Effector CD4-positive, alpha-beta T cell (primary cell): ENCODE data around the gene RNF123.

ENCODE experiments used
- DNase-seq: peaks from one replicate; pipeline ENCODE4 v3.0.0-alpha.2; 2020

RNF123 gene

DNA sequence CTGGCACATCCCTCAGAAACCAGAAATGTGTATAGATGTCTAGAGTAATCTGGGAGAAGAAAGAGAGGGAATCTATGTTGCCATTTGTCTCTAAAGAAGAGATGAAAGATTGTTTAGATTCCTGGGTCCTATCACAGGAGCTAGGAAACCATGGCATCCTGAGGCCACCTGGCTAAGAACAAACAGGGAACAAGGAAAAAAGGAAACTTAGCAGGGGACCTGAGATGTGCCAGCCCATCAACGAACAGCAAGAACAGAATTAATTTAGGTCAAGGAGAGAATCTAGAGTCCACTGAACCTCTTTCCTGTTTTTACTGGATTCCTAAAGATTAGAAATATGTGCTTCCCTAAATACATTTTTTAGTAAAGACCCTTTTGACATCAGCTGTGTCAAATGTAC lies 66.7 kb downstream of the RNF123 start:
- DNase-seq: no peak

DNA sequence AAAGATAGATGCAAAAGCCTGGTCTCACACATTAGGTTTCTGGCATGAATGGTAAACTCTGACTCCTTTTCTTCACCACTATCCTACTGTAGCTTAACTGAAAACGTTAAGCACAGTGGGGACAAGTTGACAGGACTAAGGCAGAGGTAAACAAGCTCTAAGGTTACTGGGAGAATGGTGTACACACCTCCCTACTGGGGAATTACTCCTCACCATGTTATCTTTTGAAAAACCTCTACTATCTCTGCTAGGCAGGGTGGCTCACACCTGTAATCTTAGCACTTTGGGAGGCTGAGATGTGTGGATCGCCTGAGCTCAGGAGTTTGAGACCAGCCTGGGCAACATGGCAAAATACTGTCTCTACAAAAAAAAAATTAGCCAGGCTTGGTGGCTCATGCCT lies 67.8 kb downstream of the RNF123 start:
- DNase-seq: no peak

DNA sequence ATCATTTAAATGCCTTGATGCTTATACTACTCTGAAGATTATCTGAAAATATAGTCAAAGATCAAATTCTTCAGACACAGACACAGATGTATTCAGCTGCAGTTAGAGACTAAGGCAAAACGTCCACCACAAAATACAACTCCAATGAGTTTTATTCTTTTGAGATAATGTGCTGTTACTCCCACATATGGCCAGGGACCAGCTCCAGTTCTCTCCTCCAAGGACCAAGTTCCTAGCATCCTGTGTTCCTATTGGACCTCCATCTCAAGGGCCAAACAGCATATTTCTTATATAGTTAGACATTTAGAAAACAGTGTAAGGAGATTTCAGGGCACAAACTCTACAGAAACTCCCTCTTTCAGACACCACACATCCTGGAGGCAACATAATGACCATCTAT lies 69.9 kb downstream of the RNF123 start:
- DNase-seq: no peak

DNA sequence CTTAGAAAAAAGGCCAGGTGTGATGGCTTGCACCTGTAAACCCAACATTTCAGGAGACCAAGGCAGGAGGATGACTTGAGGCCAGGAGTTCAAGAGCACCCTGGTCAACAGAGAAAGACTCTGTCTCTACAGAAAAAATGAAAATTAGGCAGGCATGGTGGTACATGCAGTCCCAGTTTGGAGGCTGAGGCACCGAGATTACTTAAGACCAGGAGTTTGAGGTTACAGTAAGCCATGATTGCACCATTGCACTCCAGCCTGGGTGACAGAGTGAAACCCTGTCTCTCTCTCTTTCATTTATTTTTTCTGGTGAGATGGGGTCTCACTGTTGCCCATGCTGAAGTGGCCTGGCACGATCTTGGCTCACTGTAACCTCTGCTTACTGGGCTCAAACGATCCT lies 72.3 kb downstream of the RNF123 start:
- no peak for DNase-seq

DNA sequence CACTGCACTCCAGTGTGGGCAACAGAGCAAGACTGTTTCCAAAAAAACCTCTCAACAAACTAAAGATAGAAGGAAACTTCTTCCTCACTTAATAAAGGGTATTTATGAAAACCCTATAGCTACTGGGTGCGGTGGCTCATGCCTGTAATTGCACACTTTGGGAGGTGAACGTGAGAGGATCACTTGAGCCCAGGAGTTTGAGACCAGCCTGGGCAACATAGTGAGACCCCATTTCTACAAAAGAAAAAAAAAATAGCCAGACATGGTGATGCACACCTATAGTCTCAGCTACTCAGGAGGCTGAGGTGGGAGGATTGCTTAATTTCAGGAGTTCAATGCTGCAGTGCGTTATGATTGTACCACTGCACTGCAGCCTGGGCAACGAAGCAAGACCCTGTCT lies 74.6 kb downstream of the RNF123 start:
- no peak for DNase-seq

DNA sequence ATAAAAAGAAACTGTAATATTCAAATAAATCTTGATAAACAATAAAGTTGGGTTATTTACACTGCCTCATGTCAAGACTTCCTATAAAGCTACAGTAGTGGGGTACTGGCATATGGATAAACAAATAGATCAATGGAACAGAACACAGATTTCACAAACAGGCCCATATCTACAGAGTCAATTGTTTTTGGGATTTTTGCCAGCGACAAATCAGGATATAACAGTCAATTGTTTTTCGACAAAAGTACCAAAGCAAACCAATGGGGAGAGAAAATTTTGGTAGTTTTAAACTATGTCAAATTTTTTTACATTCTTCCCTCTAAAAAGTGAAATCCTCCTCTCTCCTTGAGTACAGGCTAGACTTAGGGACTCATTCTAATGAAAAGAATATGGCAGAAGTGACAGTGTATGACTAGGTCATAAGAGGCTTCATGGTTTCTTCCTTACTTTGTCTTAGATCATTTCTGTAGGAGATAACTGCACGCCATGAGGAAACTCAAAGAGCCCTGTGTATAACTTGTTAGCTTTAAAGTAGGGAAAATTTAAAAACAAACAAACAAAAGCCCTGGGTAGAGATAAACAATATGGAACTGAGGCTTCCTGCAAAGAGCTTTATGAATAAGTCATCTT lies 80.0 kb downstream of the RNF123 start:
- no peak for DNase-seq

DNA sequence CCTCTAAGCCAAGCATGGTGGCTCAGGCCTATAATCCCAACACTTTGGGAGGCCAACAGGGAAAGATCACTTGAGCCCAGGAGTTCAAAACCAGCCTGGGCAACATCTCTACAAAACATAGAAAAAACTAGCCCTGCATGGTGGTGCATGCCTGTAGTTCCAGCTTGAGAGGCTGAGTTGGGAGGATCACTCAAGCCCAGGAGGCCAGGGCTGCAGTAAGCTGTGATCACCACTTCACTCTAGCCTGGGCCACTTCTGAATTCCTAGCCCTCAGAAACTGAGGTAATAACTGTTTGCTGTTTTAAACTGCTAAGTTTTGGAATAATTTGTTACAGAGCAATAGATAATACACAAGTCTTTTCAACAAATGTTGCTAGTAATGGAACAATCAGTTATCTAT lies 80.6 kb downstream of the RNF123 start:
- DNase-seq: no peak
